Retinal pigment epithelial cell (primary cell): ENCODE measurements around the gene PTPN2.

ENCODE experiments used
- DNase-seq: peaks from one replicate; pipeline ENCODE4 v3.0.0-alpha.2; 2010; ENCODE audit warnings: low read depth
- H3K4me3 ChIP-seq: 2 replicates; pipeline ENCODE4 v1.5.1; 2011; ENCODE audit warnings: mild to moderate bottlenecking, low read length, control low read depth, moderate library complexity
- CTCF ChIP-seq: conservative IDR thresholded peaks from 2 replicates; pipeline ENCODE4 v1.5.1; 2011; ENCODE audit warnings: low read depth, low read length, control low read depth, inconsistent platforms

PTPN2 gene

GRCh38 chr18:12857991-12858544, 26.0 kb downstream of the PTPN2 start:
- no peak for TF ChIP-seq CTCF
- no peak overlapping the region for H3K4me3 ChIP-seq
- no peak for DNase-seq

- no peak overlapping the region for H3K4me3 ChIP-seq
- TF ChIP-seq CTCF: no peak
- DNase-seq: no peak
These were observed 26.7 kb downstream of the PTPN2 start for GRCh38 chr18:12857215-12857905.

GRCh38 chr18:12855916-12856315, 28.1 kb downstream of the PTPN2 start:
- DNase-seq: no peak
- TF ChIP-seq CTCF: no peak
- no peak overlapping the region for H3K4me3 ChIP-seq

DNA sequence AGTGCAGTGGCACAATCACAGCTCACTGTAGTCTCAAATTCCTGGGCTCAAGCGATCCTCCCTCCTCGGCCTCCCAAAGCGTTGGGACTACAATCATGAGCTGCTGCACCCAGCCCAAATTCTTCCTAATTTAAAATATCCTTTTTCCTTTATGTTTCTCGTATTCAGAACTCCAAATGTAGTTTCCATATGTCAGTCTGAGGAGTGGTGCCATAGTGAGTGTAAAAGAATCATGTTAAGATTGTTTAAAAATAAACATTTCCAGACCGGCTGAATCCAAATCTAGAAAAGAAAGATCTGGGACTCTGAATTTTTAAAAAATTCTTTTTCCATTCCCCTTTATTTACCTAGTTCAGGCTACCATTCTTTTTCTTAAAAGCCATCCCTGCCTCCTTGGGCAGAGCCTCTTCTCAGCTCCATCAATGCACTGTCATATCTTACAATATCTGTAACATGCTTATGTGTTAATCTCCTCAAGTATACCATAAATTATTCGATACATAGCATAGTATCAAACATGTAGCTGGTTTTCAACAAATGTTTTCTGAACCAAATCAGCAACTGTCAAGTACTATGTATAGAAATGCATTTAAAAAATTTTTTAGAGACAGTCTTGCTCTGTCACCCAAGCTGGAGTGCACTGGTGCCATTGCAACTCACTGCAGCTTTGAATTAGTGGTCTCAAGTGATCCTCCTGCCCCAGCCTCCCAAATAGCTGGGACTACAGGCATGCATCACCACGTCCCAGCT, 31.3 kb downstream of the PTPN2 start:
- no peak overlapping the region for H3K4me3 ChIP-seq
- DNase-seq: no peak
- TF ChIP-seq CTCF: no peak

- no peak for DNase-seq
- TF ChIP-seq CTCF: no peak
- H3K4me3 ChIP-seq: no peak overlapping the region
These were observed 32.3 kb downstream of the PTPN2 start for GRCh38 chr18:12851716-12852115.

DNA sequence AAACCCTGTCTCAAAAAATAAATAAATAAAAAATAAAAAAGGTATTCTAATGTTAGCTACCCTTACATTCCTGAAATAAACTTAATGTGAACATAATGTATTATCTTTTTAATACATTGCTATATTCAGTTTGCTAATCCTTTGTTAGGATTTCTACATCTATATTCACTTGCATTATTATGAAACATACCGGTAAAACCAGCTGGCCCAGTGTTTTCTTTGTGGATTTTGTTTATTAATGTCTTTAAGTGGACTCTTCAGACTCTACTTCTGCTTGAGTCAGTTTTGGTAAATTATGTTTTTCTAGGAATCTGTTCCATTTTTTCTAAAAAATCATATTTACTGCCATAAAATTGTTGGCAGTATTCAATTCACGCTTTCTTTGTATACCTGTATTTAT, 34.5 kb downstream of the PTPN2 start:
- no peak for DNase-seq
- no peak overlapping the region for H3K4me3 ChIP-seq
- no peak for TF ChIP-seq CTCF

- no peak overlapping the region for H3K4me3 ChIP-seq
- TF ChIP-seq CTCF: no peak
- no peak for DNase-seq
These were observed 35.6 kb downstream of the PTPN2 start for GRCh38 chr18:12848405-12848804.
